Hippocampal formation (tissue), 2 donors: ENCODE measurements around the gene PEMT.

Experiments used
- DNase-seq, 2 donors: peaks; one replicate each; lab custom pipeline; 2025; lab: John Stamatoyannopoulos, UW

Gene PEMT

GRCh38 chr17:17514993-17515933 is 76.2 kb downstream of the PEMT start:
- DNase-seq: no peak

GRCh38 chr17:17514361-17514992 is 77.0 kb downstream of the PEMT start:
- no peak for DNase-seq

- DNase-seq: no peak
Measured at GRCh38 chr17:17513626-17514025, 77.9 kb downstream of the PEMT start.

- no peak for DNase-seq
Measured at GRCh38 chr17:17512866-17513265, 78.6 kb downstream of the PEMT start.

GRCh38 chr17:17511881-17512858 is 79.3 kb downstream of the PEMT start:
- no peak for DNase-seq

GRCh38 chr17:17511293-17511741 is 80.2 kb downstream of the PEMT start:
- DNase-seq: no peak

- DNase-seq: no peak
Measured at GRCh38 chr17:17510456-17511292, 80.8 kb downstream of the PEMT start.

GRCh38 chr17:17509601-17510425 is 81.7 kb downstream of the PEMT start:
- DNase-seq: no peak

- no peak for DNase-seq
Measured at GRCh38 chr17:17508646-17509591, 82.6 kb downstream of the PEMT start.

- no peak for DNase-seq
Measured at GRCh38 chr17:17508019-17508535, 83.4 kb downstream of the PEMT start.

- no peak for DNase-seq
Measured at GRCh38 chr17:17507465-17508011, 84.0 kb downstream of the PEMT start.

- no peak for DNase-seq
Measured at GRCh38 chr17:17506893-17507464, 84.5 kb downstream of the PEMT start.

- DNase-seq: peak in 1 of 2 donors; percentile 25
Measured at GRCh38 chr17:17506181-17506741, 85.2 kb downstream of the PEMT start.

GRCh38 chr17:17505610-17506171 is 85.8 kb downstream of the PEMT start:
- DNase-seq: no peak

- DNase-seq: no peak
Measured at GRCh38 chr17:17505151-17505550, 86.4 kb downstream of the PEMT start.

GRCh38 chr17:17504341-17505140 is 87.0 kb downstream of the PEMT start:
- DNase-seq: no peak
